MV-4-11 (cell line): ENCODE data around the gene ZNF143.

Experiments
- DNase-seq: peaks from one replicate; lab custom pipeline; 2025; lab: John Stamatoyannopoulos, UW

The ZNF143 gene

DNA sequence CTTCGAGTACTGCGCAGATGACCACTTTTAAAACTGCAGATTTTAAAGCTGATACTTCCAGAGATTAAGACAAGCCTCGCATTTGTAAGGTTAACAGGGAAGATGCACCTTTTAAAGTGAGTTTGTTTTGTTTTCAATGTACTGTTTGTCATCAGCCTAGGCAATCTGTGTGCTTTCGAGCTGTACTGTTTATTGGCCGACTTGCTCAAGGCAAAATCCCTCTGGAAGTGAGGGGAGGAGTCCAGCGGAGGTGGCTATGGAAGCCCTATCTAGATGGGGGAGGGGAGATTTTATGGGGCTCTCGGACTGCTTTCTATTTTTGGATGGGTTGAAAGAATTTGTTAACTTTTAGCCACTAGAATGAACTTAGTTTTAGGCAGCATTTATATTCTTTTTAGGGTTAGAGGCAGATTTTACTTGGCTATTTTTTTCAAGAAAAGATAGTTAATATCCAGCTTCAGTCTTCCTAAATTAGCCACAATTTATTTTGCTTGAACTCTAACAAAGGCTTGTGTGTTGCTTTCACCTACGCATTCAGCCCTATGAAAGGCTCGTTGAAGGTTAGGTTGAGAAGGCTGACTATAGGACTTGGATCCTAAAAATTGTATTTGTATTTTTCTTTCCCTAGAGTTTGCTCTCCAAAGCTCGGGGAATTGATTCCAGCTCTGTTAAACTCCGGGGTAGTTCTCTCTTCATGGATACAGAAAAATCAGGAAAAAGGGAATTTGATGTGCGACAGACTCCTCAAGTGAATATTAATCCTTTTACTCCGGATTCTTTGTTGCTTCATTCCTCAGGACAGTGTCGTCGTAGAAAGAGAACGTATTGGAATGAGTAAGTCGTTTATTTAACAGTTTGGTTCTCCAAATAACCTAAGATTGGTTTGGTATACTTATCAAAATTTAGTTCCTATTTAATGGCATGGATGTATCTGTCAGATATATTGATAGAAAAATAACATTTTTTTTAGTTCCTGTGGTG, 114.7 kb downstream of the ZNF143 start:
- DNase-seq, result peak; percentile 15

GRCh38 chr11:9576701-9577381, 116.0 kb downstream of the ZNF143 start:
- DNase-seq, result no peak

DNA sequence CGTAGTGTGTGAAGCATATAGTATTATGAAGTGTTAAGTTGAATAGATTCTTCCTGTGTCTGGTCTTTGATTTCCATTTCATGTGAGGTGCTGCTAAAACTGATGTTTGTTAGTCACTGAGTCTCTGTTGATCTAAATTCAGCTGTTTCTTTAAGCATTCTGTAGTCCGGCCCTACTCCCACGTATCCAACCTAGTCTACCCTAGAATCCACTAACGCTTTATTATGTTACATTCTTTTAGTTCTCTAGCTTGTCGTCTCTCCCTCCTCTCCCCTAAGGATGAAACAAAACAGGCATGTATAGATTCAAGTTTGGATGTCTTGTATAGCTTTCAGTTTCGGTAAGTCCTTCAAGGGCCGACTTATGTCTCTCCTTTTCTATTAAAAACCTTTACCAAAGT, 116.7 kb downstream of the ZNF143 start:
- no peak for DNase-seq
